Measurements from ENCODE around the gene LIN7B. TPM values are rescaled to one million over a fixed set of nuclear protein-coding genes. Genes with fewer than 3 reads are reported as not detected.

Gene LIN7B
- total and polyA plus RNA-seq, 2 of the 8 experiments (the other 6 are each of a cell fraction or from before 2014, with no cell fraction given) = 4.1 to 4.2 TPM

- TF ChIP-seq CHD7 (IDR thresholded peaks at IDR 0.05; ENCODE audit: insufficient replicate concordance, low read length) = no peak
- no peak for TF ChIP-seq TEAD4 (IDR thresholded peaks at IDR 0.05; ENCODE audit: low read depth, low read length)
- TF ChIP-seq RFX5 (IDR thresholded peaks at IDR 0.05; ENCODE audit: borderline replicate concordance, low read depth, low read length) = no peak
- no peak for TF ChIP-seq PHF8 (conservative IDR thresholded peaks at IDR 0.05; ENCODE audit: low read depth, low read length)
- TF ChIP-seq KDM4A (IDR thresholded peaks at IDR 0.05; ENCODE audit: low read depth, low read length, severe bottlenecking) = no peak
- TF ChIP-seq JUN (IDR thresholded peaks at IDR 0.05; ENCODE audit: low read depth, low read length) = no peak
- TF ChIP-seq KDM1A (IDR thresholded peaks at IDR 0.05; ENCODE audit: borderline replicate concordance, low read length) = no peak
- no peak for TF ChIP-seq SAP30 (IDR thresholded peaks at IDR 0.05; ENCODE audit: insufficient read depth, insufficient replicate concordance, low read length)
- no peak for TF ChIP-seq POU5F1 (IDR thresholded peaks at IDR 0.05; ENCODE audit: low read depth, low read length)
Measured at GRCh38 chr19:49086296-49086695, 27.9 kb upstream of the LIN7B start (continued).
